ENCODE data around the gene CCL19.

CCL19 gene

GRCh38 chr9:34647084-34647403 lies 44.0 kb downstream of the CCL19 start:
- DNase-seq (ENCODE audit: insufficient read length, low spot score) (no peak), FAIRE-seq (peak; percentile 28)
- TF ChIP-seq PAX5 (IDR thresholded peaks at IDR 0.05; ENCODE audit: insufficient read depth, low read length, severe bottlenecking) (no peak), POU2F2 (IDR thresholded peaks at IDR 0.05; ENCODE audit: low read depth, low read length) (no peak), TAF1 (IDR thresholded peaks at IDR 0.05; ENCODE audit: low read depth, low read length) (no peak)

- FAIRE-seq (peak; percentile 97), DNase-seq (ENCODE audit: insufficient read length, low spot score) (peak; percentile 96)
- TF ChIP-seq TAF1 (IDR thresholded peaks at IDR 0.05; ENCODE audit: low read depth, low read length) (peak; percentile 73; the same call in 1 of the 2 replicates), SPI1 (IDR thresholded peaks at IDR 0.05; ENCODE audit: low read depth, low read length) (no peak), POLR2AphosphoS5 (IDR thresholded peaks at IDR 0.05; ENCODE audit: low read depth, low read length) (0 out of 2 replicates have a peak, but pooled peaks have one; percentile 42)
Measured at GRCh38 chr9:34646211-34647083, 44.6 kb downstream of the CCL19 start, which contains the start of gene GALT. TSS of gene GALT (plus strand) at chr9:34646675. CDS start at chr9:34646705, 30 bp downstream.

- DNase-seq (ENCODE audit: insufficient read length, low spot score): no peak
- TF ChIP-seq SPI1 (IDR thresholded peaks at IDR 0.05; ENCODE audit: low read depth, low read length): no peak
- no peak for TF ChIP-seq PAX5 (IDR thresholded peaks at IDR 0.05; ENCODE audit: insufficient read depth, low read length, severe bottlenecking)
- TF ChIP-seq TAF1 (IDR thresholded peaks at IDR 0.05; ENCODE audit: low read depth, low read length): no peak
- no peak for TF ChIP-seq POLR2AphosphoS5 (IDR thresholded peaks at IDR 0.05; ENCODE audit: low read depth, low read length)
- no peak for TF ChIP-seq POLR2A (IDR thresholded peaks at IDR 0.05; ENCODE audit: low read depth, low read length)
- no peak for TF ChIP-seq POU2F2 (IDR thresholded peaks at IDR 0.05; ENCODE audit: low read depth, low read length)
- no peak for FAIRE-seq
Measured at GRCh38 chr9:34644766-34645314, 46.2 kb downstream of the CCL19 start.

GRCh38 chr9:34642679-34643078 lies 48.4 kb downstream of the CCL19 start:
- TF ChIP-seq POLR2A (IDR thresholded peaks at IDR 0.05; ENCODE audit: low read depth, low read length) (no peak), PAX5 (IDR thresholded peaks at IDR 0.05; ENCODE audit: insufficient read depth, low read length, severe bottlenecking) (no peak), POLR2AphosphoS5 (IDR thresholded peaks at IDR 0.05; ENCODE audit: low read depth, low read length) (no peak), TAF1 (IDR thresholded peaks at IDR 0.05; ENCODE audit: low read depth, low read length) (no peak), SPI1 (IDR thresholded peaks at IDR 0.05; ENCODE audit: low read depth, low read length) (no peak), POU2F2 (IDR thresholded peaks at IDR 0.05; ENCODE audit: low read depth, low read length) (no peak)
- DNase-seq (ENCODE audit: insufficient read length, low spot score) (no peak), FAIRE-seq (no peak)

All from GM12891 (cell line).